CD4-positive, alpha-beta memory T cell (primary cell): ENCODE measurements around the gene ZNF804A. TPM values are rescaled to one million over a fixed set of nuclear protein-coding genes. Genes with fewer than 3 reads are reported as not detected.

ENCODE experiments used
- CTCF ChIA-PET: fragments of 350-600 bp; sonication (Branson Sonifier 250); formaldehyde crosslinking; loops from one replicate; lab custom pipeline; 2021; ENCODE audit warnings: inconsistent platforms; ENCODE audit not compliant: partially characterized antibody; lab: Charles Lee
- POLR2A ChIA-PET: fragments of 350-600 bp; sonication (Branson Sonifier 250); formaldehyde crosslinking; loops from one replicate; lab custom pipeline; 2021; ENCODE audit not compliant: partially characterized antibody; lab: Charles Lee
- DNase-seq, 5 donors: peaks; one replicate each; pipeline versions ENCODE4 v3.0.0 to v3.0.0-alpha.2; 2020 to 2022; ENCODE audit warnings: mixed read lengths in 1 of 5
- H3K27ac ChIP-seq: one replicate; pipeline ENCODE4 v1.7.0; 2013; ENCODE audit warnings: low read depth, low read length
- H3K27me3 ChIP-seq: 2 replicates; pipeline ENCODE4 v1.7.0; 2013; ENCODE audit warnings: mild to moderate bottlenecking, low read length, moderate library complexity; ENCODE audit not compliant: insufficient read depth
- H3K36me3 ChIP-seq: 2 replicates; pipeline ENCODE4 v1.7.0; 2013; ENCODE audit warnings: mild to moderate bottlenecking, low read length, moderate library complexity; ENCODE audit not compliant: insufficient read depth
- H3K4me1 ChIP-seq: 2 replicates; pipeline ENCODE4 v1.7.0; 2013; ENCODE audit warnings: mild to moderate bottlenecking, low read length, moderate library complexity; ENCODE audit not compliant: insufficient read depth
- H3K4me3 ChIP-seq, 2 donors: one replicate each; pipeline ENCODE4 v1.7.0; 2013; ENCODE audit warnings: low read length in 2 of 2, mild to moderate bottlenecking in 1 of 2
- H3K9me3 ChIP-seq, 2 donors: one replicate each; pipeline ENCODE4 v1.7.0; 2013; ENCODE audit warnings: low read length in 2 of 2, control low read depth in 1 of 2; ENCODE audit not compliant: control insufficient read depth in 1 of 2
- H3K27ac Mint-ChIP-seq, 7 donors: one replicate each; pipeline ENCODE4 v1.8.0; 2020 to 2021; ENCODE audit warnings: mixed read lengths in 7 of 7, mild to moderate bottlenecking in 6 of 7, inconsistent platforms in 3 of 7, moderate library complexity in 3 of 7
- H3K27me3 Mint-ChIP-seq, 2 donors: one replicate each; pipeline ENCODE4 v1.8.0; 2020 to 2021; ENCODE audit warnings: mixed read lengths in 2 of 2
- H3K36me3 Mint-ChIP-seq, 2 donors: one replicate each; pipeline ENCODE4 v1.8.0; 2020 to 2021; ENCODE audit warnings: mixed read lengths in 2 of 2, inconsistent platforms in 1 of 2, mild to moderate bottlenecking in 1 of 2
- H3K4me1 Mint-ChIP-seq, 4 donors: one replicate each; pipeline ENCODE4 v1.8.0; 2020 to 2021; ENCODE audit warnings: mixed read lengths in 4 of 4, mild to moderate bottlenecking in 1 of 4
- H3K4me3 Mint-ChIP-seq, 8 donors: one replicate each; pipeline ENCODE4 v1.8.0; 2020 to 2021; ENCODE audit warnings: mixed read lengths in 8 of 8, mild to moderate bottlenecking in 7 of 8, moderate library complexity in 6 of 8, inconsistent platforms in 3 of 8
- H3K9me3 Mint-ChIP-seq, 8 donors: one replicate each; pipeline ENCODE4 v1.8.0; 2020 to 2021; ENCODE audit warnings: mixed read lengths in 8 of 8, mild to moderate bottlenecking in 5 of 8, inconsistent platforms in 3 of 8, moderate library complexity in 1 of 8
- intact Hi-C: fragments of 100-400 bp; cut with micrococcal nuclease; formaldehyde crosslinking; loops from one replicate; pipeline ENCODE4 v1.15.1; 2023
- polyA plus RNA-seq, 2 donors: library from polyadenylated mRNA; unstranded; fragments of 300-500 nt; fragmentation: Illumina TruSeq; gene quantifications; one replicate each; pipeline ENCODE4 v1.2.3, GENCODE V29; 2021
- total RNA-seq, 2 experiments: library from RNA; stranded (reverse); gene quantifications; one replicate each; pipeline ENCODE4 v1.2.3, GENCODE V29; 2021

ZNF804A gene
- total and polyA plus RNA-seq, 4 experiments from 2014 or later, result 0.05 to 0.06 TPM; not detected in 2

GRCh38 chr2:184681642-184682321 is 83.5 kb downstream of the ZNF804A start:
- DNase-seq, result no peak
- no peak overlapping the region for H3K27ac ChIP-seq
- H3K4me3 ChIP-seq, result no peak overlapping the region
- no peaks in the 10 kb centered on the region for H3K4me1 Mint-ChIP-seq
- H3K9me3 Mint-ChIP-seq, result peaks cover 0 to 14% (median 4%) of the 10 kb centered on the region in 8 donors
- H3K4me1 ChIP-seq, result no peaks in the 10 kb centered on the region
- H3K27me3 ChIP-seq, result no peaks in the 10 kb centered on the region
- H3K4me3 Mint-ChIP-seq, result no peak overlapping the region
- no peaks in the 10 kb centered on the region for H3K36me3 ChIP-seq
- no peak overlapping the region for H3K27ac Mint-ChIP-seq
- H3K36me3 Mint-ChIP-seq, result no peaks in the 10 kb centered on the region
- intact Hi-C loops, result no loop called here
- H3K9me3 ChIP-seq, result no peaks in the 10 kb centered on the region
- POLR2A ChIA-PET, result no interaction called here
- H3K27me3 Mint-ChIP-seq, result no peaks in the 10 kb centered on the region
- CTCF ChIA-PET, result no interaction called here

GRCh38 chr2:184683911-184684310 is 85.6 kb downstream of the ZNF804A start:
- H3K4me1 Mint-ChIP-seq, result no peaks in the 10 kb centered on the region
- H3K4me3 Mint-ChIP-seq, result no peak overlapping the region
- H3K27me3 Mint-ChIP-seq, result no peaks in the 10 kb centered on the region
- no peak overlapping the region for H3K27ac ChIP-seq
- ChIA-PET POLR2A (no interaction called here), CTCF (no interaction called here)
- H3K9me3 ChIP-seq, result no peaks in the 10 kb centered on the region
- peaks cover 0 to 14% (median 4%) of the 10 kb centered on the region in 8 donors for H3K9me3 Mint-ChIP-seq
- no peaks in the 10 kb centered on the region for H3K36me3 ChIP-seq
- no peak overlapping the region for H3K27ac Mint-ChIP-seq
- no peak overlapping the region for H3K4me3 ChIP-seq
- intact Hi-C loops, result no loop called here
- H3K4me1 ChIP-seq, result no peaks in the 10 kb centered on the region
- DNase-seq, result no peak
- H3K27me3 ChIP-seq, result no peaks in the 10 kb centered on the region
- H3K36me3 Mint-ChIP-seq, result no peaks in the 10 kb centered on the region

- intact Hi-C loops, result no loop called here
- Histone ChIP-seq H3K4me1 (no peaks in the 10 kb centered on the region), H3K36me3 (no peaks in the 10 kb centered on the region), H3K4me3 (no peak overlapping the region), H3K9me3 (no peaks in the 10 kb centered on the region), H3K27ac (no peak overlapping the region), H3K27me3 (no peaks in the 10 kb centered on the region)
- Mint-ChIP-seq H3K4me3 (no peak overlapping the region), H3K36me3 (no peaks in the 10 kb centered on the region), H3K27me3 (no peaks in the 10 kb centered on the region), H3K27ac (no peak overlapping the region), H3K4me1 (no peaks in the 10 kb centered on the region), H3K9me3 (peaks cover 0 to 11% (median under 1%) of the 10 kb centered on the region in 8 donors)
- POLR2A ChIA-PET, result no interaction called here
- no peak for DNase-seq
- CTCF ChIA-PET, result no interaction called here
Observed at GRCh38 chr2:184685999-184686841, 87.9 kb downstream of the ZNF804A start.

- CTCF ChIA-PET, result no interaction called here
- H3K27ac Mint-ChIP-seq, result no peak overlapping the region
- Histone ChIP-seq H3K4me1 (no peaks in the 10 kb centered on the region), H3K9me3 (no peaks in the 10 kb centered on the region), H3K36me3 (no peaks in the 10 kb centered on the region), H3K27ac (no peak overlapping the region), H3K4me3 (no peak overlapping the region), H3K27me3 (no peaks in the 10 kb centered on the region)
- intact Hi-C loops, result no loop called here
- no peaks in the 10 kb centered on the region for H3K27me3 Mint-ChIP-seq
- no peak for DNase-seq
- H3K9me3 Mint-ChIP-seq, result peaks cover 0 to 9% (median under 1%) of the 10 kb centered on the region in 8 donors
- POLR2A ChIA-PET, result no interaction called here
- H3K36me3 Mint-ChIP-seq, result no peaks in the 10 kb centered on the region
- H3K4me3 Mint-ChIP-seq, result no peak overlapping the region
- no peaks in the 10 kb centered on the region for H3K4me1 Mint-ChIP-seq
Observed at GRCh38 chr2:184689638-184690037, 91.3 kb downstream of the ZNF804A start.

GRCh38 chr2:184692141-184692734 is 93.9 kb downstream of the ZNF804A start:
- Mint-ChIP-seq H3K27ac (no peak overlapping the region), H3K4me1 (no peaks in the 10 kb centered on the region), H3K9me3 (peaks cover 0 to 3% (median 0%) of the 10 kb centered on the region in 8 donors), H3K36me3 (no peaks in the 10 kb centered on the region), H3K4me3 (no peak overlapping the region), H3K27me3 (no peaks in the 10 kb centered on the region)
- no peaks in the 10 kb centered on the region for H3K36me3 ChIP-seq
- H3K4me3 ChIP-seq, result no peak overlapping the region
- no peak overlapping the region for H3K27ac ChIP-seq
- no peaks in the 10 kb centered on the region for H3K9me3 ChIP-seq
- CTCF ChIA-PET, result no interaction called here
- POLR2A ChIA-PET, result no interaction called here
- DNase-seq, result no peak
- intact Hi-C loops, result no loop called here
- no peaks in the 10 kb centered on the region for H3K4me1 ChIP-seq
- H3K27me3 ChIP-seq, result no peaks in the 10 kb centered on the region

GRCh38 chr2:184696644-184697043 is 98.3 kb downstream of the ZNF804A start:
- H3K9me3 Mint-ChIP-seq, result peaks cover 0 to 3% (median 0%) of the 10 kb centered on the region in 8 donors
- no peak overlapping the region for H3K4me3 ChIP-seq
- H3K4me1 ChIP-seq, result no peaks in the 10 kb centered on the region
- no peak overlapping the region for H3K4me3 Mint-ChIP-seq
- ChIA-PET POLR2A (no interaction called here), CTCF (no interaction called here)
- intact Hi-C loops, result no loop called here
- H3K27ac Mint-ChIP-seq, result no peak overlapping the region
- no peaks in the 10 kb centered on the region for H3K4me1 Mint-ChIP-seq
- H3K27me3 ChIP-seq, result no peaks in the 10 kb centered on the region
- H3K27ac ChIP-seq, result no peak overlapping the region
- no peaks in the 10 kb centered on the region for H3K36me3 Mint-ChIP-seq
- no peaks in the 10 kb centered on the region for H3K36me3 ChIP-seq
- no peak for DNase-seq
- H3K9me3 ChIP-seq, result no peaks in the 10 kb centered on the region
- H3K27me3 Mint-ChIP-seq, result no peaks in the 10 kb centered on the region

GRCh38 chr2:184698476-184698875 is 100.1 kb downstream of the ZNF804A start:
- Mint-ChIP-seq H3K36me3 (no peaks in the 10 kb centered on the region), H3K4me1 (no peaks in the 10 kb centered on the region), H3K27me3 (no peaks in the 10 kb centered on the region), H3K9me3 (peaks cover 0 to 4% (median 0%) of the 10 kb centered on the region in 8 donors), H3K4me3 (no peak overlapping the region), H3K27ac (no peak overlapping the region)
- H3K4me1 ChIP-seq, result no peaks in the 10 kb centered on the region
- no peak overlapping the region for H3K27ac ChIP-seq
- no peaks in the 10 kb centered on the region for H3K36me3 ChIP-seq
- H3K27me3 ChIP-seq, result no peaks in the 10 kb centered on the region
- DNase-seq, result no peak
- CTCF ChIA-PET, result no interaction called here
- intact Hi-C loops, result no loop called here
- H3K4me3 ChIP-seq, result no peak overlapping the region
- no peaks in the 10 kb centered on the region for H3K9me3 ChIP-seq
- POLR2A ChIA-PET, result no interaction called here
